ENCODE measurements around the gene HORMAD1. TPM values are rescaled to one million over a fixed set of nuclear protein-coding genes. Genes with fewer than 3 reads are reported as not detected.
A peak's percentile ranks its signal among the peaks of the same experiment; 100 is the strongest.

The HORMAD1 gene
- total and polyA plus RNA-seq, 2 donors (not counting 1 experiment from before 2014, with no cell fraction given) = not detected

DNA sequence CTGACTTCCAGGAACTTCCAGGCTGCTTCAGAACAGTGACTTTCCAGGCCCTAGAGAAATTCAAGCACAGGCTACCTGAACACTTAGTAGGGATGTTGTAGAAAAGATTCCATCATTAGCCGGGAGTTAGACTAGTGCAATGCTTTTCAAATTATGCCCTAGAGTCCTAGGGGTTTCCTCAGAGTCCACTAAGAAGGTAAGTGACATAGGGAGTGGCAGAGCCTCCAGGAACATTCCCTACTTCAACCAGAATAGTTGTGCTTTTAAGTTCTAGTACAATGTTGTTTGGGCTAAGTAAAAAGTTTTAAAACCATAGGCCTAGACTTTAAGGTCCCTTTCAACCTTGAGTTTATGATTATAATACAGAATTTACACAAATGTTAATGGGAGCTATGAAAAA, 14.6 kb downstream of the HORMAD1 start:
- no peak overlapping the region for H3K27ac ChIP-seq (ENCODE audit: insufficient read depth, low read length)
- TF ChIP-seq EZH2 (IDR thresholded peaks at IDR 0.05; ENCODE audit: low read length, missing control alignments) = no peak
- TF ChIP-seq, protein P1, sequence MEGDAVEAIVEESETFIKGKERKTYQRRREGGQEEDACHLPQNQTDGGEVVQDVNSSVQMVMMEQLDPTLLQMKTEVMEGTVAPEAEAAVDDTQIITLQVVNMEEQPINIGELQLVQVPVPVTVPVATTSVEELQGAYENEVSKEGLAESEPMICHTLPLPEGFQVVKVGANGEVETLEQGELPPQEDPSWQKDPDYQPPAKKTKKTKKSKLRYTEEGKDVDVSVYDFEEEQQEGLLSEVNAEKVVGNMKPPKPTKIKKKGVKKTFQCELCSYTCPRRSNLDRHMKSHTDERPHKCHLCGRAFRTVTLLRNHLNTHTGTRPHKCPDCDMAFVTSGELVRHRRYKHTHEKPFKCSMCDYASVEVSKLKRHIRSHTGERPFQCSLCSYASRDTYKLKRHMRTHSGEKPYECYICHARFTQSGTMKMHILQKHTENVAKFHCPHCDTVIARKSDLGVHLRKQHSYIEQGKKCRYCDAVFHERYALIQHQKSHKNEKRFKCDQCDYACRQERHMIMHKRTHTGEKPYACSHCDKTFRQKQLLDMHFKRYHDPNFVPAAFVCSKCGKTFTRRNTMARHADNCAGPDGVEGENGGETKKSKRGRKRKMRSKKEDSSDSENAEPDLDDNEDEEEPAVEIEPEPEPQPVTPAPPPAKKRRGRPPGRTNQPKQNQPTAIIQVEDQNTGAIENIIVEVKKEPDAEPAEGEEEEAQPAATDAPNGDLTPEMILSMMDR (conservative IDR thresholded peaks at IDR 0.05 in 1 of 2, IDR thresholded peaks at IDR 0.05 in 1 of 2; ENCODE audit: low read depth in 1 of 2, low read length in 2 of 2) = no peak
- DNase-seq (ENCODE audit: low read depth in 2 of 2) = no peak
- no peak overlapping the region for H3K4me2 ChIP-seq (ENCODE audit: extremely low read depth, insufficient read depth, low read length)
- no peak overlapping the region for H3K4me3 ChIP-seq (replicated peaks in 1 of 4; ENCODE audit: control extremely low read depth in 1 of 4, insufficient read depth in 1 of 4, low read depth in 3 of 4, low read length in 4 of 4)
- H2AFZ ChIP-seq (ENCODE audit: low read length) = no peak overlapping the region
- H3K9ac ChIP-seq (ENCODE audit: insufficient read depth, low read length) = no peak overlapping the region
- H3K4me1 ChIP-seq (ENCODE audit: control insufficient read depth, extremely low read depth, insufficient read depth, low read length) = no peaks in the 10 kb centered on the region
- H4K20me1 ChIP-seq (ENCODE audit: control insufficient read depth, extremely low read depth, insufficient read depth, low read length) = no peaks in the 10 kb centered on the region
- no peaks in the 10 kb centered on the region for H3K9me3 ChIP-seq (ENCODE audit: control insufficient read depth, insufficient read depth, low read depth, low read length)
- no peaks in the 10 kb centered on the region for H3K79me2 ChIP-seq (ENCODE audit: control insufficient read depth, insufficient read depth, low read length)
- H3K27me3 ChIP-seq (ENCODE audit: control insufficient read depth, insufficient read depth, low read length) = no peaks in the 10 kb centered on the region
- H3K36me3 ChIP-seq (ENCODE audit: control insufficient read depth, insufficient read depth, low read length) = no peaks in the 10 kb centered on the region

- H4K20me1 ChIP-seq (ENCODE audit: control insufficient read depth, extremely low read depth, insufficient read depth, low read length) = no peaks in the 10 kb centered on the region
- no peak overlapping the region for H3K4me2 ChIP-seq (ENCODE audit: extremely low read depth, insufficient read depth, low read length)
- no peaks in the 10 kb centered on the region for H3K4me1 ChIP-seq (ENCODE audit: control insufficient read depth, extremely low read depth, insufficient read depth, low read length)
- no peaks in the 10 kb centered on the region for H3K9me3 ChIP-seq (ENCODE audit: control insufficient read depth, insufficient read depth, low read depth, low read length)
- H3K9ac ChIP-seq (ENCODE audit: insufficient read depth, low read length) = no peak overlapping the region
- no peak overlapping the region for H2AFZ ChIP-seq (ENCODE audit: low read length)
- no peaks in the 10 kb centered on the region for H3K79me2 ChIP-seq (ENCODE audit: control insufficient read depth, insufficient read depth, low read length)
- no peak overlapping the region for H3K27ac ChIP-seq (ENCODE audit: insufficient read depth, low read length)
- no peaks in the 10 kb centered on the region for H3K27me3 ChIP-seq (ENCODE audit: control insufficient read depth, insufficient read depth, low read length)
- TF ChIP-seq, protein P1 (conservative IDR thresholded peaks at IDR 0.05 in 1 of 2, IDR thresholded peaks at IDR 0.05 in 1 of 2; ENCODE audit: low read depth in 1 of 2, low read length in 2 of 2) = no peak
- TF ChIP-seq EZH2 (IDR thresholded peaks at IDR 0.05; ENCODE audit: low read length, missing control alignments) = no peak
- no peaks in the 10 kb centered on the region for H3K36me3 ChIP-seq (ENCODE audit: control insufficient read depth, insufficient read depth, low read length)
- no peak overlapping the region for H3K4me3 ChIP-seq (replicated peaks in 1 of 4; ENCODE audit: control extremely low read depth in 1 of 4, insufficient read depth in 1 of 4, low read depth in 3 of 4, low read length in 4 of 4)
- DNase-seq (ENCODE audit: low read depth in 2 of 2) = no peak
These were observed 17.3 kb downstream of the HORMAD1 start for GRCh38 chr1:150703427-150703826.

GRCh38 chr1:150696995-150697927, 23.4 kb downstream of the HORMAD1 start, which contains the start of gene GOLPH3L:
GOLPH3L (minus strand) TSS chr1:150697154; CDS start chr1:150694838, 2,316 bp downstream.
- Histone ChIP-seq H3K4me3 (replicated peaks in 1 of 4; ENCODE audit: control extremely low read depth in 1 of 4, insufficient read depth in 1 of 4, low read depth in 3 of 4, low read length in 4 of 4) (peak within 1 kb of the TSS; percentile 64 to 88 (median 80)), H3K4me2 (ENCODE audit: extremely low read depth, insufficient read depth, low read length) (peak within 1 kb of the TSS; percentile 93), H2AFZ (ENCODE audit: low read length) (peak within 1 kb of the TSS; percentile 94), H3K9me3 (ENCODE audit: control insufficient read depth, insufficient read depth, low read depth, low read length) (no peaks in the 10 kb centered on the region), H3K27me3 (ENCODE audit: control insufficient read depth, insufficient read depth, low read length) (no peaks in the 10 kb centered on the region), H3K27ac (ENCODE audit: insufficient read depth, low read length) (peak within 1 kb of the TSS; percentile 56), H4K20me1 (ENCODE audit: control insufficient read depth, extremely low read depth, insufficient read depth, low read length) (no peaks in the 10 kb centered on the region), H3K4me1 (ENCODE audit: control insufficient read depth, extremely low read depth, insufficient read depth, low read length) (no peaks in the 10 kb centered on the region), H3K9ac (ENCODE audit: insufficient read depth, low read length) (peak within 1 kb of the TSS; percentile 29), H3K79me2 (ENCODE audit: control insufficient read depth, insufficient read depth, low read length) (peaks cover 4% of the 10 kb centered on the region), H3K36me3 (ENCODE audit: control insufficient read depth, insufficient read depth, low read length) (no peaks in the 10 kb centered on the region)
- no peak for TF ChIP-seq EZH2 (IDR thresholded peaks at IDR 0.05; ENCODE audit: low read length, missing control alignments)
- TF ChIP-seq, protein P1 (conservative IDR thresholded peaks at IDR 0.05 in 1 of 2, IDR thresholded peaks at IDR 0.05 in 1 of 2; ENCODE audit: low read depth in 1 of 2, low read length in 2 of 2) = peak; percentile 8 to 29
- DNase-seq (ENCODE audit: low read depth in 2 of 2) = peak; percentile 98 to 99

All from fibroblast of lung (primary cell).